GM12892 (cell line): Measurements from ENCODE around the gene C1orf35.

Experiments
- POLR2A ChIP-seq: IDR thresholded peaks from 2 replicates; pipeline ENCODE4 v1.6.1; 2011; ENCODE audit warnings: low read depth, low read length, control low read depth
- POLR2AphosphoS5 ChIP-seq: IDR thresholded peaks from 2 replicates; pipeline ENCODE4 v1.6.1; 2011; ENCODE audit warnings: low read depth, low read length, control low read depth

DNA sequence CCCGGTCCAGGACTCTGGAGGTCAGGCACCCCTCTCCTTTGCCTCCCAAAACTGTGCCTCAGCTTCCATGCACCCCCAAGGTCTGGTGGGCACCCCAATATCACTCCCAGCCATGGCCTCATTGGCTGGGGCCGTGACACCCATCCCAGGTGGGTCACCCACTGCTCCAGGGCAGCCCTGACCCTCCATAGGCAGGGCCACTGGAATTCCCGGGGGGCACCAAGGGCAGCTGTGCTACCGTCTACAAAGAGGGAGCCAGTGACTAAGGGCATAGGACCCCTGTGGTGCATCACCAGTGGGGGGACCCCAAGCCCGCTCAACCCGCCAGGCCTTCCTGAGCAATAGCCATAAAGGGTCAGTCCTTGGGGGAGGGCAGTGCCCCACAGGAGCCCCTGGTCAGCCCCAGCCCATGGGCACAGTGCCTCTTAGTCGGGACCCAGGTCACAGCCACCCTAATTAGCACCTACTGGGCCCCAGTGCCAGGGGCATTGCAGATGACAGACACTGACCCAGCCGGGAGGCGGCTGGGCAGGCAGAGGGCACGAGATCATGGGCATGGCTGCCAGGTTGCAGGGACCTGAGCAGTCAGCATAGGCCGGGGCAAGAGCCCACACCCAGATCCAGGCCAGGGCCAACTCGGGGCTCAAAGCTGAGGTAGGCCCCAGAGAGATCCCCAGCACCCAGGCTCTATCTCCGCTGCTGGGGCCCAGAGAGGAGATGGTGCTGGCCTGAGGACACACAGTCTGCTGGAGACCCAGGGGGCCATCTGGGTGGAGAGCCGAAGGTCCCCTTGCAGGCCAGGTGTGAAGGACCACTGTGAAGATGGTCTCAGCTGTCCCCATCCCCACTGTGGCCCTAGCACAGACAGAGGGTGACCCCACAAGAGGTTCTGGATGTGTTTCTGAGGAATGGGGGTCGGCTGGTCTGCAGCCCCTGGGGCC is 39.6 kb downstream of the C1orf35 start:
- TF ChIP-seq POLR2A = no peak
- no peak for TF ChIP-seq POLR2AphosphoS5
